ENCODE measurements around the gene NUCB2. TPM values are rescaled to one million over a fixed set of nuclear protein-coding genes. Genes with fewer than 3 reads are reported as not detected.

The NUCB2 gene
- total RNA-seq, 1 donor from 2014 or later = 58.0 TPM

- Mint-ChIP-seq H3K36me3 (peaks cover 20% of the 10 kb centered on the region), H3K9me3 (no peaks in the 10 kb centered on the region), H3K4me3 (no peak overlapping the region), H3K27ac (no peak overlapping the region), H3K4me1 (ENCODE audit: unreplicated experiment) (no peaks in the 10 kb centered on the region), H3K27me3 (no peaks in the 10 kb centered on the region)
- TF ChIP-seq, protein P1, sequence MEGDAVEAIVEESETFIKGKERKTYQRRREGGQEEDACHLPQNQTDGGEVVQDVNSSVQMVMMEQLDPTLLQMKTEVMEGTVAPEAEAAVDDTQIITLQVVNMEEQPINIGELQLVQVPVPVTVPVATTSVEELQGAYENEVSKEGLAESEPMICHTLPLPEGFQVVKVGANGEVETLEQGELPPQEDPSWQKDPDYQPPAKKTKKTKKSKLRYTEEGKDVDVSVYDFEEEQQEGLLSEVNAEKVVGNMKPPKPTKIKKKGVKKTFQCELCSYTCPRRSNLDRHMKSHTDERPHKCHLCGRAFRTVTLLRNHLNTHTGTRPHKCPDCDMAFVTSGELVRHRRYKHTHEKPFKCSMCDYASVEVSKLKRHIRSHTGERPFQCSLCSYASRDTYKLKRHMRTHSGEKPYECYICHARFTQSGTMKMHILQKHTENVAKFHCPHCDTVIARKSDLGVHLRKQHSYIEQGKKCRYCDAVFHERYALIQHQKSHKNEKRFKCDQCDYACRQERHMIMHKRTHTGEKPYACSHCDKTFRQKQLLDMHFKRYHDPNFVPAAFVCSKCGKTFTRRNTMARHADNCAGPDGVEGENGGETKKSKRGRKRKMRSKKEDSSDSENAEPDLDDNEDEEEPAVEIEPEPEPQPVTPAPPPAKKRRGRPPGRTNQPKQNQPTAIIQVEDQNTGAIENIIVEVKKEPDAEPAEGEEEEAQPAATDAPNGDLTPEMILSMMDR (conservative IDR thresholded peaks at IDR 0.05) = no peak
- DNase-seq (ENCODE audit: extremely low spot score, unreplicated experiment) = no peak
Observed at GRCh38 chr11:17379383-17380180, 103.0 kb downstream of the NUCB2 start.

DNA sequence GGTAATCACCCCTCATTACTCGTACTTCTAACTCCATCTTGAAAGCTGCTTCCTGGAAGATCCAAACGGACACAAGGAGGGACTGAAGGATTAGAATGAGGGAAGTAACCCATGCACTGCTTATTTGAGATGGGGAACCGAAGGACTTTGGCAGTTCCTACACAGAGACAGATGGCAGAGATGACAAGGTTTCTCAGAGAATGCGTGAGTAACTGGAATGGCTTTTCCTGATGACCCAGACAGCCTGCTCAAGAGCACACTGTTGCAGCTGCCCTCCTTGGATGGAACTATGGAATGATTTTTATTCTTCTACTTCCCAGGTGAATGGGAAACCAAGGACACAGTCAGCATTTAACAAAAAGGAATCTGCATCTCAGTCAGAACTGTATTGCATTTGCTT lies 104.6 kb downstream of the NUCB2 start:
- no peak for DNase-seq (ENCODE audit: extremely low spot score, unreplicated experiment)
- Mint-ChIP-seq H3K4me3 (no peak overlapping the region), H3K27ac (no peak overlapping the region)

More for the DNA sequence above, 104.6 kb downstream of the NUCB2 start:
- Mint-ChIP-seq H3K27me3 (no peaks in the 10 kb centered on the region), H3K4me1 (ENCODE audit: unreplicated experiment) (no peaks in the 10 kb centered on the region), H3K9me3 (no peaks in the 10 kb centered on the region), H3K36me3 (peaks cover 17% of the 10 kb centered on the region)
- TF ChIP-seq, protein P1 (conservative IDR thresholded peaks at IDR 0.05) = no peak

Other genes with a start within 250 kb of the NUCB2 start
- 1,333 and 1,435 TPM in 2 replicates for gene RPS13, start 199.1 kb upstream of the NUCB2 start, total RNA-seq (ENCODE audit: low replicate concordance)
- 76.2 and 79.2 TPM in 2 replicates for gene PIK3C2A, start 68.8 kb upstream of the NUCB2 start, total RNA-seq (ENCODE audit: low replicate concordance)
- 6.0 and 12.3 TPM in 2 replicates for gene NCR3LG1, start 75.1 kb downstream of the NUCB2 start, total RNA-seq (ENCODE audit: low replicate concordance)
- 18.6 and 25.4 TPM in 2 replicates for gene KCNJ11, start 111.9 kb downstream of the NUCB2 start, total RNA-seq (ENCODE audit: low replicate concordance)
- gene ABCC8, start 200.1 kb downstream of the NUCB2 start, total RNA-seq (ENCODE audit: low replicate concordance) = 80.5 and 106 TPM in 2 replicates

Measured in type B pancreatic cell (in vitro differentiated cells).